Brain microvascular endothelial cell (primary cell): ENCODE results near the gene PCDHGA8.
"Not testable (repeated sequence)": the region's sequence is repeated elsewhere in the genome, so short reads cannot be mapped to it uniquely, and the experiment has no call there.

ENCODE experiments used
- DNase-seq: peaks from one replicate; pipeline ENCODE4 v3.0.0-alpha.2; 2020
- H3K27ac ChIP-seq: fragments of 250-450 bp; sonication (Bioruptor Pico); 2 replicates; pipeline ENCODE4 v1.5.1; 2020; ENCODE audit warnings: mild to moderate bottlenecking, moderate library complexity
- H3K27me3 ChIP-seq: fragments of 250-450 bp; sonication (Bioruptor Pico); replicated peaks from 2 replicates; pipeline ENCODE4 v1.5.1; 2020; ENCODE audit warnings: mild to moderate bottlenecking
- H3K36me3 ChIP-seq: fragments of 250-450 bp; sonication (Bioruptor Pico); replicated peaks from 2 replicates; pipeline ENCODE4 v1.5.1; 2020; ENCODE audit warnings: mild to moderate bottlenecking
- H3K4me3 ChIP-seq: 2 replicates; pipeline ENCODE4 v1.5.1; 2011; ENCODE audit warnings: low read depth, mild to moderate bottlenecking, control low read depth, low read length, moderate library complexity
- CTCF ChIP-seq: IDR thresholded peaks from 2 replicates; pipeline ENCODE4 v1.5.1; 2011; ENCODE audit warnings: low read depth, mild to moderate bottlenecking, moderate library complexity, low read length, control low read depth, inconsistent platforms; ENCODE audit errors: missing control alignments
- in situ Hi-C: cut with HindIII; loops from 2 replicates; pipeline ENCODE4 v1.10.0; 2017; ENCODE audit warnings: low sequenced_read_pairs, low pct_ligation_motif_present

The PCDHGA8 gene

GRCh38 chr5:141399555-141400258 lies 7.3 kb downstream of the PCDHGA8 start:
- no peak for TF ChIP-seq CTCF
- no peak for DNase-seq
- Histone ChIP-seq H3K27ac (no peak overlapping the region), H3K27me3 (no peaks in the 10 kb centered on the region), H3K4me3 (no peak overlapping the region), H3K36me3 (no peaks in the 10 kb centered on the region)
- in situ Hi-C loops = loop anchor here (25.0 kb wide), 1 partner anchor 113 kb away; no protein-coding TSS in a partner anchor

- Histone ChIP-seq H3K27me3 (no peaks in the 10 kb centered on the region), H3K27ac (no peak within 1 kb of the TSS), H3K36me3 (no peaks in the 10 kb centered on the region), H3K4me3 (peak within 1 kb of the TSS; percentile 22)
- TF ChIP-seq CTCF = peak; percentile 62
- in situ Hi-C loops = loop anchor here (25.0 kb wide), 1 partner anchor 110 kb away; no protein-coding TSS in a partner anchor
- peak; percentile 24 for DNase-seq
These were observed 10.3 kb downstream of the PCDHGA8 start, which contains the start of gene PCDHGA9 for GRCh38 chr5:141402553-141403243. TSS of gene PCDHGA9 (plus strand) at chr5:141402778. CDS start at chr5:141402953, 175 bp downstream.

GRCh38 chr5:141403387-141403786 lies 11.0 kb downstream of the PCDHGA8 start:
- no peak for TF ChIP-seq CTCF
- no peaks in the 10 kb centered on the region for H3K36me3 ChIP-seq
- no peak overlapping the region for H3K4me3 ChIP-seq
- no peak for DNase-seq
- in situ Hi-C loops = loop anchor here (25.0 kb wide), 1 partner anchor 109 kb away; no protein-coding TSS in a partner anchor
- H3K27ac ChIP-seq = no peak overlapping the region
- H3K27me3 ChIP-seq = no peaks in the 10 kb centered on the region

GRCh38 chr5:141407790-141408505 lies 15.5 kb downstream of the PCDHGA8 start, which contains the start of gene PCDHGB6:
TSS of gene PCDHGB6 (plus strand) at chr5:141408021. CDS start at chr5:141408203, 182 bp downstream.
- peak within 1 kb of the TSS; percentile 37 for H3K4me3 ChIP-seq
- H3K36me3 ChIP-seq, H3K27ac ChIP-seq, DNase-seq, H3K27me3 ChIP-seq: not testable (repeated sequence)
- peak; percentile 74 for TF ChIP-seq CTCF
- in situ Hi-C loops = loop anchor here (25.0 kb wide), 1 partner anchor 104 kb away; no protein-coding TSS in a partner anchor

- Histone ChIP-seq H3K4me3 (no peak overlapping the region), H3K36me3 (no peaks in the 10 kb centered on the region), H3K27me3 (no peaks in the 10 kb centered on the region), H3K27ac (no peak overlapping the region)
- in situ Hi-C loops = loop anchor here (25.0 kb wide), 1 partner anchor 103 kb away; no protein-coding TSS in a partner anchor
- DNase-seq = no peak
- TF ChIP-seq CTCF = no peak
These were observed 17.3 kb downstream of the PCDHGA8 start for GRCh38 chr5:141409598-141410306.
